PC-9 (cell line): Measurements from ENCODE around the gene GATM. TPM values are rescaled to one million over a fixed set of nuclear protein-coding genes. Genes with fewer than 3 reads are reported as not detected.

Source experiments
- Bru-seq: library from RNA; stranded (reverse); fragments of 400-500 nt; gene quantifications from one replicate; lab custom pipeline; 2021; lab: Mats Ljungman, UMichigan
- BruChase-seq, 2 experiments: library from RNA; stranded (reverse); fragments of 400-500 nt; gene quantifications; one replicate each; lab custom pipeline; 2021; lab: Mats Ljungman, UMichigan
- BruUV-seq: library from RNA; stranded (reverse); fragments of 400-500 nt; replicated peaks from 2 replicates; lab custom pipeline; 2021; lab: Mats Ljungman, UMichigan
- CTCF ChIA-PET: fragments of 300-600 bp; sonication (Branson Sonifier 250); formaldehyde crosslinking; loops from one replicate; lab custom pipeline; 2022; ENCODE audit warnings: antibody characterized with exemption; lab: Charles Lee
- POLR2A ChIA-PET: fragments of 300-600 bp; sonication (Branson Sonifier 250); formaldehyde crosslinking; loops from one replicate; lab custom pipeline; 2022; ENCODE audit warnings: antibody characterized with exemption; ENCODE audit not compliant: unreplicated experiment; lab: Charles Lee
- DNase-seq, 2 experiments: peaks; one replicate each; pipeline versions ENCODE4 v3.0.0 to v3.0.0-alpha.2; 2015 to 2022; ENCODE audit warnings: mixed read lengths in 1 of 2
- H2AFZ ChIP-seq: fragments of 200-600 bp; sonication (generic); 2 replicates; pipeline ENCODE4 v1.8.1; 2017; ENCODE audit warnings: antibody characterized with exemption
- H3F3A ChIP-seq: fragments of 200-600 bp; sonication (generic); 2 replicates; pipeline ENCODE4 v1.8.1; 2017; ENCODE audit warnings: antibody characterized with exemption, mild to moderate bottlenecking, low read depth; ENCODE audit not compliant: insufficient read depth
- H3K27ac ChIP-seq: fragments of 200-600 bp; sonication (generic); 2 replicates; pipeline ENCODE4 v1.6.1; 2016; ENCODE audit warnings: mixed run types
- H3K27me3 ChIP-seq: fragments of 200-600 bp; sonication (generic); 2 replicates; pipeline ENCODE4 v1.6.1; 2016; ENCODE audit warnings: low read depth, mixed run types; ENCODE audit not compliant: insufficient read depth
- H3K36me3 ChIP-seq: fragments of 200-600 bp; sonication (generic); 2 replicates; pipeline ENCODE4 v1.6.1; 2016; ENCODE audit warnings: low read depth, mixed run types
- H3K4me1 ChIP-seq: fragments of 200-600 bp; sonication (generic); replicated peaks from 2 replicates; pipeline ENCODE4 v1.6.1; 2016; ENCODE audit warnings: mixed run types; ENCODE audit not compliant: insufficient read depth
- H3K4me2 ChIP-seq: fragments of 200-600 bp; sonication (generic); 2 replicates; pipeline ENCODE4 v1.6.1; 2017; ENCODE audit warnings: mixed run types
- H3K4me3 ChIP-seq: fragments of 200-600 bp; sonication (generic); 2 replicates; pipeline ENCODE4 v1.6.1; 2016; ENCODE audit warnings: mixed run types
- H3K79me2 ChIP-seq: fragments of 200-600 bp; sonication (generic); 2 replicates; pipeline ENCODE4 v1.6.1; 2017; ENCODE audit warnings: low read depth, mixed run types
- H3K9me2 ChIP-seq: fragments of 200-600 bp; sonication (generic); 2 replicates; pipeline ENCODE4 v1.8.1; 2017; ENCODE audit warnings: mild to moderate bottlenecking; ENCODE audit not compliant: insufficient read depth
- H3K9me3 ChIP-seq: fragments of 200-600 bp; sonication (generic); 2 replicates; pipeline ENCODE4 v1.8.1; 2016; ENCODE audit warnings: low read depth; ENCODE audit not compliant: insufficient read depth
- H4K20me1 ChIP-seq: fragments of 200-600 bp; sonication (generic); 2 replicates; pipeline ENCODE4 v1.8.1; 2017; ENCODE audit not compliant: insufficient read depth
- CTCF ChIP-seq: fragments of 200-600 bp; sonication (generic); conservative IDR thresholded peaks from 2 replicates; pipeline ENCODE4 v1.6.1; 2017; ENCODE audit warnings: mixed run types, antibody characterized with exemption, mild to moderate bottlenecking, moderate library complexity
- EZH2 ChIP-seq: fragments of 200-600 bp; sonication (generic); IDR thresholded peaks from 2 replicates; pipeline ENCODE4 v1.8.0; 2017; ENCODE audit warnings: antibody characterized with exemption, low read depth
- intact Hi-C: fragments of 100-400 bp; cut with micrococcal nuclease; formaldehyde crosslinking; loops from one replicate; pipeline ENCODE4 v1.10.0; 2022; ENCODE audit not compliant: unreplicated experiment
- long read RNA-seq: library from polyadenylated mRNA; stranded (forward); transcript quantifications from one replicate; pipeline ENCODE4 v2.0.0, GENCODE V29; 2022
- total RNA-seq: library from RNA; stranded (reverse); gene quantifications from 2 replicates; pipeline ENCODE4 v1.2.3, GENCODE V29; 2021

The GATM gene
- 9.8 and 10.0 TPM in 2 replicates for total RNA-seq
- Bru-seq, nascent RNA = percentile 36 among the genes with signal in this experiment
- BruChase-seq, experiment 1, labeled RNA remaining after a 2-hour chase = percentile 37 among the genes with signal in this experiment
- percentile 41 among the genes with signal in this experiment for BruChase-seq, experiment 2, labeled RNA remaining after a 6-hour chase
- long read RNA-seq, transcript GATM-201 (9 exons, 2,597 nt) = major isoform, 7 of 7 reads
- long read RNA-seq, partial matches to known transcripts = 0 of 7 reads
- long read RNA-seq, other reads (novel, unspliced or antisense) = 0 of 7 reads

- BruUV-seq = no TSS peak
- no peaks in the 10 kb centered on the region for H3K9me3 ChIP-seq
- ChIA-PET CTCF (interaction anchor here (0.9 kb wide), 1 partner anchor 70 kb away, joined by 3 read pairs; no protein-coding TSS in a partner anchor), POLR2A (no interaction called here)
- no peaks in the 10 kb centered on the region for H3K36me3 ChIP-seq
- H3K79me2 ChIP-seq = no peaks in the 10 kb centered on the region
- peak within 1 kb of the TSS; percentile 77 for H2AFZ ChIP-seq
- H3K4me3 ChIP-seq = peak within 1 kb of the TSS; percentile 57
- TF ChIP-seq EZH2 = no peak
- TF ChIP-seq CTCF = peak; percentile 45; the same call in 1 of the 2 replicates
- H3K27ac ChIP-seq = no peak within 1 kb of the TSS
- 0 out of 2 replicates have a peak, but pooled peaks cover 7% of the 10 kb centered on the region for H3F3A ChIP-seq
- no peaks in the 10 kb centered on the region for H4K20me1 ChIP-seq
- peak within 1 kb of the TSS; percentile 89 for H3K4me2 ChIP-seq
- intact Hi-C loops = loop anchor here (1.0 kb wide), 1 partner anchor 71 kb away; no protein-coding TSS in a partner anchor
- H3K4me1 ChIP-seq = no peaks in the 10 kb centered on the region
- H3K9me2 ChIP-seq = no peaks in the 10 kb centered on the region
- no peaks in the 10 kb centered on the region for H3K27me3 ChIP-seq
- DNase-seq = peak; percentile 58 to 72
Measured at GRCh38 chr15:45378149-45378912, at the start of gene GATM. Gene GATM (minus strand): TSS chr15:45378544. CDS start chr15:45378453, 91 bp downstream.

GRCh38 chr15:45427085-45427484 lies 48.7 kb upstream of the GATM start:
- H3K4me3 ChIP-seq = no peak overlapping the region
- H3K4me2 ChIP-seq = no peak overlapping the region
- no peak for DNase-seq
- no peaks in the 10 kb centered on the region for H3K9me3 ChIP-seq
- intact Hi-C loops = no loop called here
- peaks cover 11% of the 10 kb centered on the region for H3K4me1 ChIP-seq
- no peak overlapping the region for H2AFZ ChIP-seq
- ChIA-PET CTCF (interaction anchor here (0.5 kb wide), 1 partner anchor 229 kb away, joined by 3 read pairs; no protein-coding TSS in a partner anchor), POLR2A (no interaction called here)
- peaks cover 11% of the 10 kb centered on the region; the same call in 1 of the 2 replicates for H3F3A ChIP-seq
- TF ChIP-seq EZH2 = no peak
- no peak overlapping the region for H3K27ac ChIP-seq
- no peaks in the 10 kb centered on the region for H3K36me3 ChIP-seq
- no peaks in the 10 kb centered on the region for H3K79me2 ChIP-seq
- H3K9me2 ChIP-seq = no peaks in the 10 kb centered on the region
- H3K27me3 ChIP-seq = no peaks in the 10 kb centered on the region
- H4K20me1 ChIP-seq = no peaks in the 10 kb centered on the region
- BruUV-seq = no TSS peak

- Histone ChIP-seq H3K27me3 (no peaks in the 10 kb centered on the region), H3K4me3 (no peak overlapping the region), H3K36me3 (no peaks in the 10 kb centered on the region), H3K9me3 (no peaks in the 10 kb centered on the region), H3K79me2 (no peaks in the 10 kb centered on the region), H3F3A (peaks cover 11% of the 10 kb centered on the region; the same call in 1 of the 2 replicates), H3K9me2 (no peaks in the 10 kb centered on the region), H3K4me1 (peaks cover 11% of the 10 kb centered on the region), H2AFZ (no peak overlapping the region), H3K27ac (peak overlapping the region; percentile 46; the same call in 1 of the 2 replicates), H3K4me2 (no peak overlapping the region), H4K20me1 (no peaks in the 10 kb centered on the region)
- no TSS peak for BruUV-seq
- CTCF ChIA-PET = interaction anchor here (0.7 to 1.6 kb wide), 3 partner anchors 10 to 262 kb away, joined by 3 to 7 read pairs (median 3); no protein-coding TSS in a partner anchor
- POLR2A ChIA-PET = no interaction called here
- TF ChIP-seq EZH2 (no peak), CTCF (no peak)
- intact Hi-C loops = no loop called here
- DNase-seq = peak in 1 of 2 experiments; percentile 52
Measured at GRCh38 chr15:45425135-45425534, 46.8 kb upstream of the GATM start.
